ENCODE measurements around the gene STMND1. TPM values are rescaled to one million over a fixed set of nuclear protein-coding genes. Genes with fewer than 3 reads are reported as not detected.

The STMND1 gene
- total and polyA plus RNA-seq, 2 donors (not counting 1 experiment from before 2014, with no cell fraction given) = not detected

DNA sequence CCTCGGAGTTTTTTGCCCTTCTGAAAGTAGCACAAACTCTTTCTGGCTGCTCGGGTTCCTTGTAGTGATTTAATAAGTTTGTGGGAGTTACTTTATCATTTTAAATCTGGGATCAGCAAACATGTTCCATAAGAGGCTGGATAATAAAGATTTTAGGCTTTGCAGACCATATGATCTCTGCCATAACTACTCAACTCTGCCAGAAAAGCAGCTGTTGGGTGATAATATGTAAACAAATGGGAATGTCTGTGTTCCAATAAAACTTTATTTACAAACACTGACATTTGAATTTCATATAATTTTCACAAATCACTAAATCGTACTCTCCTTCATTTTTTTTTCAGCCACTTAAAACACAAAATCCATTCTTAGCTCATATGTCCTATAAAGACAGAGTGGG lies 3.9 kb upstream of the STMND1 start:
- no CpG with 5 or more reads among the region's 3 CpGs for WGBS (ENCODE audit: insufficient coverage)
- ATAC-seq (ENCODE audit: low read depth) (no peak), DNase-seq (no peak)
- H3K9me3 ChIP-seq (ENCODE audit: control extremely low read depth in 1 of 3, control insufficient read depth in 2 of 3, insufficient read depth in 1 of 3, low read length in 2 of 3) = peaks cover 0 to 5% (median 0%) of the 10 kb centered on the region in 3 donors
- no peaks in the 10 kb centered on the region for H3K79me2 ChIP-seq (ENCODE audit: control insufficient read depth, insufficient read depth, low read length)
- Mint-ChIP-seq H3K9me3 (ENCODE audit: insufficient read depth) (no peaks in the 10 kb centered on the region), H3K4me3 (no peak overlapping the region), H3K4me1 (peaks cover 4% of the 10 kb centered on the region), H3K27me3 (peaks cover 37% of the 10 kb centered on the region), H3K27ac (no peak overlapping the region)
- no peak overlapping the region for H3K4me2 ChIP-seq (replicated peaks; ENCODE audit: low read depth, low read length, poor library complexity, severe bottlenecking)
- ChIA-PET POLR2A (no interaction called here), CTCF (no interaction called here)
- no peaks in the 10 kb centered on the region for H4K20me1 ChIP-seq (ENCODE audit: control insufficient read depth, insufficient read depth, low read length, poor library complexity, severe bottlenecking)
- no peak overlapping the region for H3K9ac ChIP-seq (ENCODE audit: low read length)
- intact Hi-C loops (cut with micrococcal nuclease) = no loop called here
- H2AFZ ChIP-seq (ENCODE audit: insufficient read depth, low read depth, low read length, poor library complexity, severe bottlenecking) = no peak overlapping the region
- H3K27ac ChIP-seq (ENCODE audit: low read length in 2 of 2) = no peak overlapping the region
- H3K27me3 ChIP-seq (replicated peaks in 1 of 4; ENCODE audit: control extremely low read depth in 1 of 4, control insufficient read depth in 3 of 4, insufficient read depth in 4 of 4, low read length in 3 of 4) = peaks cover 0 to 15% (median 8%) of the 10 kb centered on the region in 4 experiments
- no peaks in the 10 kb centered on the region for H3K4me1 ChIP-seq (ENCODE audit: control insufficient read depth in 2 of 2, insufficient read depth in 2 of 2, low read length in 2 of 2)
- no peaks in the 10 kb centered on the region for H3K36me3 ChIP-seq (replicated peaks in 1 of 2; ENCODE audit: control extremely low read depth in 1 of 2, control insufficient read depth in 1 of 2, extremely low read depth in 1 of 2, insufficient read depth in 2 of 2, low read length in 1 of 2)
- TF ChIP-seq EZH2 (IDR thresholded peaks at IDR 0.05; ENCODE audit: borderline replicate concordance, insufficient read depth, low read depth, low read length, poor library complexity, severe bottlenecking) = no peak
- TF ChIP-seq, protein P1, sequence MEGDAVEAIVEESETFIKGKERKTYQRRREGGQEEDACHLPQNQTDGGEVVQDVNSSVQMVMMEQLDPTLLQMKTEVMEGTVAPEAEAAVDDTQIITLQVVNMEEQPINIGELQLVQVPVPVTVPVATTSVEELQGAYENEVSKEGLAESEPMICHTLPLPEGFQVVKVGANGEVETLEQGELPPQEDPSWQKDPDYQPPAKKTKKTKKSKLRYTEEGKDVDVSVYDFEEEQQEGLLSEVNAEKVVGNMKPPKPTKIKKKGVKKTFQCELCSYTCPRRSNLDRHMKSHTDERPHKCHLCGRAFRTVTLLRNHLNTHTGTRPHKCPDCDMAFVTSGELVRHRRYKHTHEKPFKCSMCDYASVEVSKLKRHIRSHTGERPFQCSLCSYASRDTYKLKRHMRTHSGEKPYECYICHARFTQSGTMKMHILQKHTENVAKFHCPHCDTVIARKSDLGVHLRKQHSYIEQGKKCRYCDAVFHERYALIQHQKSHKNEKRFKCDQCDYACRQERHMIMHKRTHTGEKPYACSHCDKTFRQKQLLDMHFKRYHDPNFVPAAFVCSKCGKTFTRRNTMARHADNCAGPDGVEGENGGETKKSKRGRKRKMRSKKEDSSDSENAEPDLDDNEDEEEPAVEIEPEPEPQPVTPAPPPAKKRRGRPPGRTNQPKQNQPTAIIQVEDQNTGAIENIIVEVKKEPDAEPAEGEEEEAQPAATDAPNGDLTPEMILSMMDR (IDR thresholded peaks at IDR 0.05) = no peak
- H3K4me3 ChIP-seq (ENCODE audit: control extremely low read depth in 1 of 5, extremely low read depth in 1 of 5, insufficient read depth in 1 of 5, low read depth in 2 of 5, low read length in 4 of 5) = no peak overlapping the region

DNA sequence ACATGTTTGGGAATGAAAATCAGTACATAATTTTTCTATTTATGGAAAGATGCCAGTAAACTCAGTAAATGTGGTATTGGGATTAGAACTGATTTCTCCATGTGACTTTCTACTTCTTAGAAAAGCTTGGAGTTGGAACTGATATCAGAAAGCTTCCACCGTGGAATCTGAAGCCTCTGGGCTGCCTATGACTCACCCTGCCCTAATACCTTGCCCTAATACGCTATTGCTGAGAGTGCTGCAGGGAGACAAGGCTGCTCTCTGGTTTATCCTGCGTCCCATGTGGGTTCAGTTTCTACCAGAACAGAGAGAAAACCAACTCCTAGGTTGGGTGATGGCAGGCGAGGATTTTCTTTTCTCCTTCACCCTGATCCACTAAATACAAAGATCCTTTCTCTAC lies 3.3 kb upstream of the STMND1 start:
- Mint-ChIP-seq H3K9me3 (ENCODE audit: insufficient read depth) (no peaks in the 10 kb centered on the region), H3K27me3 (peaks cover 37% of the 10 kb centered on the region), H3K27ac (no peak overlapping the region), H3K4me3 (no peak overlapping the region), H3K4me1 (peaks cover 4% of the 10 kb centered on the region)
- intact Hi-C loops (cut with micrococcal nuclease) = no loop called here
- ChIA-PET POLR2A (no interaction called here), CTCF (no interaction called here)
- H3K4me1 ChIP-seq (ENCODE audit: control insufficient read depth in 2 of 2, insufficient read depth in 2 of 2, low read length in 2 of 2) = no peaks in the 10 kb centered on the region
- no peaks in the 10 kb centered on the region for H3K79me2 ChIP-seq (ENCODE audit: control insufficient read depth, insufficient read depth, low read length)
- H3K4me3 ChIP-seq (ENCODE audit: control extremely low read depth in 1 of 5, extremely low read depth in 1 of 5, insufficient read depth in 1 of 5, low read depth in 2 of 5, low read length in 4 of 5) = no peak overlapping the region
- DNase-seq (no peak), ATAC-seq (ENCODE audit: low read depth) (no peak)
- H4K20me1 ChIP-seq (ENCODE audit: control insufficient read depth, insufficient read depth, low read length, poor library complexity, severe bottlenecking) = no peaks in the 10 kb centered on the region
- peaks cover 0 to 18% (median 9%) of the 10 kb centered on the region in 4 experiments for H3K27me3 ChIP-seq (replicated peaks in 1 of 4; ENCODE audit: control extremely low read depth in 1 of 4, control insufficient read depth in 3 of 4, insufficient read depth in 4 of 4, low read length in 3 of 4)
- TF ChIP-seq, protein P1 (IDR thresholded peaks at IDR 0.05) = no peak
- no peak for TF ChIP-seq EZH2 (IDR thresholded peaks at IDR 0.05; ENCODE audit: borderline replicate concordance, insufficient read depth, low read depth, low read length, poor library complexity, severe bottlenecking)
- no peak overlapping the region for H2AFZ ChIP-seq (ENCODE audit: insufficient read depth, low read depth, low read length, poor library complexity, severe bottlenecking)
- no peak overlapping the region for H3K9ac ChIP-seq (ENCODE audit: low read length)
- H3K36me3 ChIP-seq (replicated peaks in 1 of 2; ENCODE audit: control extremely low read depth in 1 of 2, control insufficient read depth in 1 of 2, extremely low read depth in 1 of 2, insufficient read depth in 2 of 2, low read length in 1 of 2) = no peaks in the 10 kb centered on the region
- peaks cover 0 to 5% (median 0%) of the 10 kb centered on the region in 3 donors for H3K9me3 ChIP-seq (ENCODE audit: control extremely low read depth in 1 of 3, control insufficient read depth in 2 of 3, insufficient read depth in 1 of 3, low read length in 2 of 3)
- 80% methylated on average over 2 of the region's 4 CpGs for WGBS (ENCODE audit: insufficient coverage)
- H3K4me2 ChIP-seq (replicated peaks; ENCODE audit: low read depth, low read length, poor library complexity, severe bottlenecking) = no peak overlapping the region
- no peak overlapping the region for H3K27ac ChIP-seq (ENCODE audit: low read length in 2 of 2)

All from B cell (primary cell).